Progenitor cell of endocrine pancreas (in vitro differentiated cells): Measurements from ENCODE around the gene NCBP3. TPM values are rescaled to one million over a fixed set of nuclear protein-coding genes. Genes with fewer than 3 reads are reported as not detected.

Experiments used
- DNase-seq: peaks from one replicate; pipeline ENCODE4 v3.0.0; 2021; ENCODE audit warnings: low spot score; ENCODE audit not compliant: unreplicated experiment
- H3K27ac Mint-ChIP-seq: 2 replicates; pipeline ENCODE4 v1.8.0; 2021; ENCODE audit warnings: mild to moderate bottlenecking, moderate library complexity, mixed read lengths
- H3K27me3 Mint-ChIP-seq: 2 replicates; pipeline ENCODE4 v1.8.0; 2021; ENCODE audit warnings: mixed read lengths
- H3K36me3 Mint-ChIP-seq: 2 replicates; pipeline ENCODE4 v1.8.0; 2022; ENCODE audit warnings: mixed read lengths; ENCODE audit not compliant: insufficient read depth
- H3K4me1 Mint-ChIP-seq: 2 replicates; pipeline ENCODE4 v1.8.0; 2021; ENCODE audit warnings: low read depth, mixed read lengths
- H3K4me3 Mint-ChIP-seq: 2 replicates; pipeline ENCODE4 v1.8.0; 2021; ENCODE audit warnings: low read depth, mild to moderate bottlenecking, moderate library complexity, mixed read lengths
- H3K9me3 Mint-ChIP-seq: 2 replicates; pipeline ENCODE4 v1.8.0; 2021; ENCODE audit warnings: low read depth, mixed read lengths
- CTCF ChIP-seq: fragments of 200-600 bp; sonication (generic); IDR thresholded peaks from one replicate; pipeline ENCODE4 v1.5.0; 2021; ENCODE audit warnings: antibody characterized with exemption, mild to moderate bottlenecking; ENCODE audit not compliant: unreplicated experiment
- total RNA-seq: library from RNA; stranded (reverse); gene quantifications from 2 replicates; pipeline ENCODE4 v1.2.1, GENCODE V29; 2021

The NCBP3 gene
- total RNA-seq, 1 donor from 2014 or later = 90.9 TPM

GRCh38 chr17:3817851-3818605 lies 28.0 kb downstream of the NCBP3 start:
- peaks cover 30% of the 10 kb centered on the region for H3K36me3 Mint-ChIP-seq
- no peak for TF ChIP-seq CTCF

GRCh38 chr17:3815925-3816324 lies 30.1 kb downstream of the NCBP3 start:
- no peaks in the 10 kb centered on the region for H3K4me1 Mint-ChIP-seq

More at GRCh38 chr17:3817851-3818605, 28.0 kb downstream of the NCBP3 start:
- Mint-ChIP-seq H3K4me3 (no peak overlapping the region), H3K27ac (no peak overlapping the region), H3K9me3 (no peaks in the 10 kb centered on the region), H3K4me1 (no peaks in the 10 kb centered on the region), H3K27me3 (no peaks in the 10 kb centered on the region)
- DNase-seq = no peak

GRCh38 chr17:3815122-3815521 lies 30.9 kb downstream of the NCBP3 start:
- DNase-seq = no peak
- Mint-ChIP-seq H3K27me3 (no peaks in the 10 kb centered on the region), H3K9me3 (no peaks in the 10 kb centered on the region), H3K4me1 (no peaks in the 10 kb centered on the region), H3K27ac (no peak overlapping the region), H3K36me3 (peaks cover 25% of the 10 kb centered on the region), H3K4me3 (no peak overlapping the region)
- TF ChIP-seq CTCF = no peak

More at GRCh38 chr17:3815925-3816324, 30.1 kb downstream of the NCBP3 start:
- Mint-ChIP-seq H3K9me3 (no peaks in the 10 kb centered on the region), H3K27me3 (no peaks in the 10 kb centered on the region), H3K36me3 (peaks cover 29% of the 10 kb centered on the region), H3K4me3 (no peak overlapping the region), H3K27ac (no peak overlapping the region)
- no peak for TF ChIP-seq CTCF
- DNase-seq = no peak

DNA sequence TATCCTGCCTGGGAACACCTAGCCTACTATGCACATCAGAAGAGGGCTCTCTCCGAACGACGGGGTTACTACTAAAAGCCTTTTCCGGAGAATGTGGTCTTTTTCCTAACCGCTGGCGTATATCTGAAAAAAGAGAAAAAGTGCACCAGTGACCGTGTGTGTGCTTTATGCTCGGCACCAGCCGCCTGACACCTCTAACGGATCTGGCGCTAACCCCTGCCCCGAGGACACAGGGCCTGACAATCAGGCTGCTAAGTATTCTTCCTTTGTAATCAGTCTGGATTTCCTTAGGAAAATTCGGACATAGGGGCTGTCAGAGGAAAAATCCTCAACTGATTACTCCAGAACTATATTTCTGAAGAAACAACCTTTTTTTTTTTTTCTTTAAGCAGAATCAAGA lies 31.7 kb downstream of the NCBP3 start:
- no peaks in the 10 kb centered on the region for H3K9me3 Mint-ChIP-seq
- DNase-seq = no peak
- no peak for TF ChIP-seq CTCF
- no peaks in the 10 kb centered on the region for H3K4me1 Mint-ChIP-seq
- H3K4me3 Mint-ChIP-seq = no peak overlapping the region
- H3K27me3 Mint-ChIP-seq = no peaks in the 10 kb centered on the region
- no peak overlapping the region for H3K27ac Mint-ChIP-seq
- H3K36me3 Mint-ChIP-seq = peaks cover 23% of the 10 kb centered on the region

- H3K36me3 Mint-ChIP-seq = peaks cover 24% of the 10 kb centered on the region
- no peaks in the 10 kb centered on the region for H3K9me3 Mint-ChIP-seq
- no peaks in the 10 kb centered on the region for H3K4me1 Mint-ChIP-seq
- H3K27me3 Mint-ChIP-seq = no peaks in the 10 kb centered on the region
- no peak for DNase-seq
- H3K4me3 Mint-ChIP-seq = no peak overlapping the region
- peak overlapping the region; percentile 70 for H3K27ac Mint-ChIP-seq
- TF ChIP-seq CTCF = no peak
These were observed 32.9 kb downstream of the NCBP3 start for GRCh38 chr17:3813171-3813570.
